HG02973 (cell line): ENCODE results near the gene APBA2.

Source experiments
- ATAC-seq: cut with Tn5 transposase; IDR thresholded peaks from one replicate; pipeline ENCODE4 v1.9.1; 2021; ENCODE audit warnings: moderate library complexity; ENCODE audit not compliant: unreplicated experiment

Gene APBA2

GRCh38 chr15:28895146-28895545 is 9.4 kb downstream of the APBA2 start:
- no peak for ATAC-seq

GRCh38 chr15:28895566-28895965 is 9.8 kb downstream of the APBA2 start:
- no peak for ATAC-seq

- ATAC-seq = no peak
Observed at GRCh38 chr15:28896951-28897350, 11.2 kb downstream of the APBA2 start.

GRCh38 chr15:28897861-28898585 is 12.2 kb downstream of the APBA2 start:
- ATAC-seq = no peak

- ATAC-seq = no peak
Observed at GRCh38 chr15:28899061-28899738, 13.4 kb downstream of the APBA2 start.

GRCh38 chr15:28900041-28900891 is 14.5 kb downstream of the APBA2 start:
- ATAC-seq = no peak

GRCh38 chr15:28900892-28901586 is 15.3 kb downstream of the APBA2 start:
- no peak for ATAC-seq

GRCh38 chr15:28901587-28901980 is 15.8 kb downstream of the APBA2 start:
- no peak for ATAC-seq

GRCh38 chr15:28901987-28902745 is 16.4 kb downstream of the APBA2 start:
- no peak for ATAC-seq

- no peak for ATAC-seq
Observed at GRCh38 chr15:28902856-28903255, 17.1 kb downstream of the APBA2 start.

GRCh38 chr15:28903555-28903954 is 17.8 kb downstream of the APBA2 start:
- no peak for ATAC-seq

GRCh38 chr15:28904003-28904402 is 18.2 kb downstream of the APBA2 start:
- ATAC-seq = no peak

- no peak for ATAC-seq
Observed at GRCh38 chr15:28904541-28905315, 19.0 kb downstream of the APBA2 start.

- ATAC-seq = no peak
Observed at GRCh38 chr15:28907338-28907960, 21.7 kb downstream of the APBA2 start.

GRCh38 chr15:28909958-28910500 is 24.3 kb downstream of the APBA2 start:
- no peak for ATAC-seq

- ATAC-seq = no peak
Observed at GRCh38 chr15:28911310-28911931, 25.6 kb downstream of the APBA2 start.

GRCh38 chr15:28912422-28912821 is 26.6 kb downstream of the APBA2 start:
- ATAC-seq = no peak

GRCh38 chr15:28913171-28913765 is 27.5 kb downstream of the APBA2 start:
- ATAC-seq = no peak
